H1 (cell line): ENCODE data around the gene SRGAP3.

Source experiments
- CHD2 ChIP-seq: IDR thresholded peaks from 2 replicates; pipeline ENCODE4 v1.6.1; 2012; ENCODE audit warnings: low read length, improper control_type of control experiment
- EZH2 ChIP-seq: fragments of 200-600 bp; sonication (generic); IDR thresholded peaks from 2 replicates; pipeline ENCODE4 v1.7.1; 2012; ENCODE audit warnings: low read depth, mild to moderate bottlenecking, moderate library complexity, low read length, inconsistent platforms; ENCODE audit not compliant: severe bottlenecking
- GTF2F1 ChIP-seq: IDR thresholded peaks from 2 replicates; pipeline ENCODE4 v1.6.1; 2012; ENCODE audit warnings: low read depth, low read length, improper control_type of control experiment, borderline replicate concordance
- JUN ChIP-seq: IDR thresholded peaks from 2 replicates; pipeline ENCODE4 v1.6.1; 2011; ENCODE audit warnings: low read depth, mild to moderate bottlenecking, improper control_type of control experiment, low read length
- POLR2A ChIP-seq, 2 experiments: IDR thresholded peaks; 1 replicate in 1 of 2; 2 replicates in 1 of 2; pipeline ENCODE4 v1.6.1; 2011; ENCODE audit warnings: low read depth in 2 of 2, low read length in 2 of 2, mild to moderate bottlenecking in 2 of 2; ENCODE audit errors: control extremely low read depth in 1 of 2
- POLR2AphosphoS5 ChIP-seq: IDR thresholded peaks from 2 replicates; pipeline ENCODE4 v1.6.1; 2011; ENCODE audit warnings: low read depth, low read length
- RAD21 ChIP-seq, 2 experiments: IDR thresholded peaks in 1 of 2; conservative IDR thresholded peaks in 1 of 2; 2 replicates each; pipeline ENCODE4 v1.6.1; 2011; ENCODE audit warnings: low read depth in 2 of 2, low read length in 2 of 2, improper control_type of control experiment in 1 of 2, inconsistent platforms in 1 of 2, mild to moderate bottlenecking in 1 of 2, moderate library complexity in 1 of 2
- RBBP5 ChIP-seq: IDR thresholded peaks from 2 replicates; pipeline ENCODE4 v1.7.1; 2012; ENCODE audit warnings: low read depth, mild to moderate bottlenecking, inconsistent platforms, low read length, moderate library complexity, borderline replicate concordance
- TF ChIP-seq, protein P1 (sequence below), 3 experiments: IDR thresholded peaks; 1 replicate in 2 of 3; 2 replicates in 1 of 3; pipeline versions ENCODE4 v1.5.1 to v1.6.1; 2011; ENCODE audit warnings: low read length in 3 of 3, mild to moderate bottlenecking in 3 of 3, inconsistent platforms in 2 of 3, low read depth in 1 of 3, moderate library complexity in 1 of 3; ENCODE audit not compliant: insufficient read depth in 1 of 3; ENCODE audit errors: control extremely low read depth in 1 of 3
- TF ChIP-seq, protein P2 (sequence below): IDR thresholded peaks from 2 replicates; pipeline ENCODE4 v1.6.1; 2011; ENCODE audit warnings: low read depth, mild to moderate bottlenecking, low read length; ENCODE audit not compliant: insufficient read depth

DNA sequence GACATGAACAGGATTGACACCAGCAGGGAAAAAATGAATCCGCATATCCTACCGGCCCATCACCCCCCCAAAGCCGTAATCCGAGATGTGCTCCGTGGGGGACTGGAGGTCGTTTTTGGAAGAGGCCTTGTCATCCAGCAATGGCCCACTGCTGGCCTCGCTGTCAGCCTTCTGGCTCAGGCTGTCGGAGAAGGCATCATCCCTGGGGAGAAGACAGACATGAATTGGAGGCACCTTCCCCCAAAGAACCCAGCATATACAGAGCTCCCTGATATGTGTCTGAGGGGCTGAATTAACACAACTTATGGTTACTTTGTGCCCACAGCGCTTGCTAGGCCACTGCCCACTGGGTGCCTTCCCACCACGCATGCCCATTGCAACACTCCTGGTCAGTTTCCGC, 256.6 kb downstream of the SRGAP3 start:
- TF ChIP-seq CHD2 = no peak
- TF ChIP-seq, protein P1, sequence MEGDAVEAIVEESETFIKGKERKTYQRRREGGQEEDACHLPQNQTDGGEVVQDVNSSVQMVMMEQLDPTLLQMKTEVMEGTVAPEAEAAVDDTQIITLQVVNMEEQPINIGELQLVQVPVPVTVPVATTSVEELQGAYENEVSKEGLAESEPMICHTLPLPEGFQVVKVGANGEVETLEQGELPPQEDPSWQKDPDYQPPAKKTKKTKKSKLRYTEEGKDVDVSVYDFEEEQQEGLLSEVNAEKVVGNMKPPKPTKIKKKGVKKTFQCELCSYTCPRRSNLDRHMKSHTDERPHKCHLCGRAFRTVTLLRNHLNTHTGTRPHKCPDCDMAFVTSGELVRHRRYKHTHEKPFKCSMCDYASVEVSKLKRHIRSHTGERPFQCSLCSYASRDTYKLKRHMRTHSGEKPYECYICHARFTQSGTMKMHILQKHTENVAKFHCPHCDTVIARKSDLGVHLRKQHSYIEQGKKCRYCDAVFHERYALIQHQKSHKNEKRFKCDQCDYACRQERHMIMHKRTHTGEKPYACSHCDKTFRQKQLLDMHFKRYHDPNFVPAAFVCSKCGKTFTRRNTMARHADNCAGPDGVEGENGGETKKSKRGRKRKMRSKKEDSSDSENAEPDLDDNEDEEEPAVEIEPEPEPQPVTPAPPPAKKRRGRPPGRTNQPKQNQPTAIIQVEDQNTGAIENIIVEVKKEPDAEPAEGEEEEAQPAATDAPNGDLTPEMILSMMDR (IDR thresholded peaks at IDR 0.05; ENCODE audit: control extremely low read depth in 1 of 3, insufficient read depth in 1 of 3, low read depth in 1 of 3, low read length in 3 of 3) = 0 out of 4 replicates have a peak, but pooled peaks of 1 of the 3 experiments have one; percentile 1
- TF ChIP-seq POLR2AphosphoS5 = no peak
- no peak for TF ChIP-seq RAD21 (IDR thresholded peaks at IDR 0.05 in 1 of 2, conservative IDR thresholded peaks at IDR 0.05 in 1 of 2; ENCODE audit: low read depth in 2 of 2, low read length in 2 of 2)
- no peak for TF ChIP-seq GTF2F1
- TF ChIP-seq EZH2 = no peak
- TF ChIP-seq, protein P2, sequence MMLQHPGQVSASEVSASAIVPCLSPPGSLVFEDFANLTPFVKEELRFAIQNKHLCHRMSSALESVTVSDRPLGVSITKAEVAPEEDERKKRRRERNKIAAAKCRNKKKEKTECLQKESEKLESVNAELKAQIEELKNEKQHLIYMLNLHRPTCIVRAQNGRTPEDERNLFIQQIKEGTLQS = no peak
- TF ChIP-seq JUN = no peak
- TF ChIP-seq POLR2A (IDR thresholded peaks at IDR 0.05; ENCODE audit: control extremely low read depth in 1 of 2, low read depth in 2 of 2, low read length in 2 of 2) = no peak
- TF ChIP-seq RBBP5 = no peak
